ENCODE data around the gene HOXC6.

HOXC6 gene

DNA sequence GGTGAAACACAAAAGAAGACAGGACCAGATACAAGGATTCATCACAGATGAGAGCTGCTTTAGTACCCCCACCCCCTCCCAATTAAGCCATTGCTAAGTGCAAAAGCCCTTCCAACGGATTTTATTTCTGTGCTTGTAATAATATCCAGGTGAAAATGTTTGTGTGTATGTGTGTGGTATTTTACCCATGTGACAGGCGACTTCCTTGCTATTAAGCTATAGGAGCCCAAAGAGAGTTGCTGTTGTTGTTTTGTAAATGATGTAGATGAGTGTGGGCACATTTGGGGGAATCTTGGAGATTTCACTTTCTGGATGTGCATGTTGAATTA lies 22.2 kb downstream of the HOXC6 start:
- TF ChIP-seq, protein P1, sequence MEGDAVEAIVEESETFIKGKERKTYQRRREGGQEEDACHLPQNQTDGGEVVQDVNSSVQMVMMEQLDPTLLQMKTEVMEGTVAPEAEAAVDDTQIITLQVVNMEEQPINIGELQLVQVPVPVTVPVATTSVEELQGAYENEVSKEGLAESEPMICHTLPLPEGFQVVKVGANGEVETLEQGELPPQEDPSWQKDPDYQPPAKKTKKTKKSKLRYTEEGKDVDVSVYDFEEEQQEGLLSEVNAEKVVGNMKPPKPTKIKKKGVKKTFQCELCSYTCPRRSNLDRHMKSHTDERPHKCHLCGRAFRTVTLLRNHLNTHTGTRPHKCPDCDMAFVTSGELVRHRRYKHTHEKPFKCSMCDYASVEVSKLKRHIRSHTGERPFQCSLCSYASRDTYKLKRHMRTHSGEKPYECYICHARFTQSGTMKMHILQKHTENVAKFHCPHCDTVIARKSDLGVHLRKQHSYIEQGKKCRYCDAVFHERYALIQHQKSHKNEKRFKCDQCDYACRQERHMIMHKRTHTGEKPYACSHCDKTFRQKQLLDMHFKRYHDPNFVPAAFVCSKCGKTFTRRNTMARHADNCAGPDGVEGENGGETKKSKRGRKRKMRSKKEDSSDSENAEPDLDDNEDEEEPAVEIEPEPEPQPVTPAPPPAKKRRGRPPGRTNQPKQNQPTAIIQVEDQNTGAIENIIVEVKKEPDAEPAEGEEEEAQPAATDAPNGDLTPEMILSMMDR (IDR thresholded peaks at IDR 0.05; ENCODE audit: low read depth, low read length) = no peak
- DNase-seq (ENCODE audit: extremely low read depth, low read depth) = no peak

DNA sequence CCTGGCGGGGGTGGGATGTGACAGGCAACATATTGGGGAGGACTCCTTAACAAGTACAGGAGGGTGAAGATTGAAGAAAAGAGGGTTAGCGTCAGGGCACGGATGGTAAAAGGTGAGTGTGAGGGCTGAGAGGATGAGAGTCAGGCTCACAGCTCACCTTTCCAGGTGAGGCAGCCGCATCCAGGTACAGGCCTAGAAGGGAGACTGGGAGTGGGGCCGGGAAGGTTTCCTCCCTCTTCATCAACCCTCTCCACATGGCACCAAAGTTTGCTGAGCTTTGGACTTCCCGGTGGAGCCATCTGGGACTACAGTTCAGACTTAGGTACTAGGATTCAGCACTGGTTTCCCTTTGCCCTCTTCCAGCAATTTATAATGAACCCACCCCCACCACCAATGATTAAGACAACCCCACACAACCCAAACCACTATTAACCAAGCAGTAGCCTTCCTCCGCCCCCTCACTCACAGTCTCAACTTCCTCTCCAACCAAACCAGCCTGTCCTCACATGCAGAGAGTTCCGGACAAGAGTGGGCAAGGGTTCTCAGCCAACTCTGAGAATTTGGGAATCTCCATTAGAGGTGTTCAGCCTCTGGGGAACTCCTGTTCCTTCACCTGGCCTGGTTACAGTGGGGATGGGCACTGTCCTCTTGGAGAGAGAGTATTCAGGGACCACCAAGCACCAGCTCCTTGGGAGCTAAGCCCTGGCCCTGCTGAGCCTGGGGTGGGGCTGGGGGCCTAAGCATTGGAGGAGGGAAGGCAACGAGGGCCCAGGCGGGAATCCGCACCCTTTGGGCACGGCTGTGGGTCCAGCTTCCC lies 23.0 kb downstream of the HOXC6 start:
- TF ChIP-seq, protein P1 (IDR thresholded peaks at IDR 0.05; ENCODE audit: low read depth, low read length) = no peak
- DNase-seq (ENCODE audit: extremely low read depth, low read depth) = no peak

DNA sequence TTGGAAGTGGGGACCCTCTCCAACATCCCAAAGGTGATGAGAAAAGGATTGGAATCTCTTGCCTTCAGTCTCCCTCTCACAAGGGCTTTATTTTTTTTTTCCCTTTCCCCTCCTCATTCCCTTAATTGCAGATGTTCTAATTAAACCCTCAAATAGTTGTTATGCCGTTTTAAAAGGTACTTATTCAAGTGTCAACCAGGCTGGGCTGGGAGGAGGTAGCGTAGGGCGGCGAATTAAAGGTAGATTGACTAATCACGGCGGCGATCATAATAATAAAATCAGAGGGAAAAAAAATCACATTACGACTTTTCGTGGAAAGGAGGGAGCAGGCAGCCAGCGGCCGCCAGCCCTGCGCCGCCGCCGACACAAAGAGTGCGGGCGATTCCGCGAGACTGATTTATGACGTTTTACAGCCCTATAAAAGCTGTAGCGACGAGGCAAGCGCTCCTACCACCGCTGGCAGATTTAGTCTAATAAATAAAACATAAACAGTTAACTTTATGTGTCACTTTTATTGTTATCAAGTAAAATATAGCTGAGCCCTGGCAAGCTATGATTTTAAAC lies 23.7 kb downstream of the HOXC6 start:
- TF ChIP-seq, protein P1 (IDR thresholded peaks at IDR 0.05; ENCODE audit: low read depth, low read length) = no peak
- DNase-seq (ENCODE audit: extremely low read depth, low read depth) = no peak

DNA sequence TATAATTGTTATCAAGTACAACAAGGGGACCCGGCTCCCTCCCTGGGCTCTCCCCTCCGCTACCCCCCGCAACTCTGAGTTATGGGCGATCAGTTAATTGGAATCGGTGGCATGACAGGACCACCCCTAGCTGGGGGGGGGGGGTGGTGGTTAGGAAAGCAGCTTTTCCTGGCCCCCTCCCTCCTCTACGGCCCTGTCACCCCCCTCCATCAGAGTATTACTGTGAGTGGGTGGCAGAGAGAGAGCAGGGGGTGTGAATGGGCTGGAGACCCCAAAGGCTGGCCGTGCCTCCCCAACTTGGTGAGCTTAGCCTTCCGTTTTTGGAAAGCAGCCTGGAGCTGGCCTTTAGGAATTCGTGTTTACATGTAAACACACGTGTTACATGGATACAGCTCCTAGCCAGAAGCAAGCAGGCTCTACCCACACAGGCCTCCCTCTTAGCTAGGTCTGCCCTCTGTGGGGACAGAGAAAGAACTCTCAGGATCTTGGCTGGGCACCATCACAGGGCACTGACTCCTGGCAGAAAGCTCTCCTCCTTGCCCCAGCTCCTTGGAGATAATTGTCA lies 24.3 kb downstream of the HOXC6 start:
- TF ChIP-seq, protein P1 (IDR thresholded peaks at IDR 0.05; ENCODE audit: low read depth, low read length) = no peak
- no peak for DNase-seq (ENCODE audit: extremely low read depth, low read depth)

DNA sequence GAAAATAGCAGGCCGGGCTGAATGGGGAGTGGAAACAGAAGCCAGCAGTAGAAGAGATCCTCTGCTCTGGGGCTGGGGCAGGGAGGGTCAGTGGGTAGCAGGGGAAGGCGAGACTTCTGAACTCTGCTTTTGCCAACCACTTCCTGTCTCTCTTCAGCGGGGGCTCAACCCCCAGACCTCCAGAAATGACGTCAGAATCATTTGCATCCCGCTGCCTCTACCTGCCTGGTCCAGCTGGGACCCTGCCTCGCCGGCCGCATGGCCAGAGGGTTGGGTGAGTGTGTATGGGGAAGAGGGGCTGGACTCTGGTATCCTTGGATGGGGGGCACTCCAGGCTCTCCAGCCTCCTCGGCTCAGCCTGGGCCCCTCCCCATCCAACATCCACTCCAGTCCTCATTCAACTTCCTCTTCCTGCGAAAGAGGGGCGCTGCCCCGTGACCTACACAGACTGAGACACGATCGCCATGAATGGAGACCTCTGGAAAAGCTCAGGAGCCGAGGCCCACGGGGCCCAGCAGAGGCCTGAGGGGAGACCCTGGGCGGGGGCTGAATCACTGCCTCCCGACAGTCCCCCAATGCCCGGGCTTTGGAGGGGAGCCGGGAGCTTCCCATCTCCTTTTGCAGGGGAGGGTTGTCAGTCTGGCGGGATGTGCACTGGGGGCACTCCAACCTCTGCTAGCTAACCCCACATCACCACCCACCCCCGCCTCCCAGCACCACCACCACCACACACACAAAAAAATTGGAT lies 24.9 kb downstream of the HOXC6 start:
- no peak for DNase-seq (ENCODE audit: extremely low read depth, low read depth)
- TF ChIP-seq, protein P1 (IDR thresholded peaks at IDR 0.05; ENCODE audit: low read depth, low read length) = no peak

DNA sequence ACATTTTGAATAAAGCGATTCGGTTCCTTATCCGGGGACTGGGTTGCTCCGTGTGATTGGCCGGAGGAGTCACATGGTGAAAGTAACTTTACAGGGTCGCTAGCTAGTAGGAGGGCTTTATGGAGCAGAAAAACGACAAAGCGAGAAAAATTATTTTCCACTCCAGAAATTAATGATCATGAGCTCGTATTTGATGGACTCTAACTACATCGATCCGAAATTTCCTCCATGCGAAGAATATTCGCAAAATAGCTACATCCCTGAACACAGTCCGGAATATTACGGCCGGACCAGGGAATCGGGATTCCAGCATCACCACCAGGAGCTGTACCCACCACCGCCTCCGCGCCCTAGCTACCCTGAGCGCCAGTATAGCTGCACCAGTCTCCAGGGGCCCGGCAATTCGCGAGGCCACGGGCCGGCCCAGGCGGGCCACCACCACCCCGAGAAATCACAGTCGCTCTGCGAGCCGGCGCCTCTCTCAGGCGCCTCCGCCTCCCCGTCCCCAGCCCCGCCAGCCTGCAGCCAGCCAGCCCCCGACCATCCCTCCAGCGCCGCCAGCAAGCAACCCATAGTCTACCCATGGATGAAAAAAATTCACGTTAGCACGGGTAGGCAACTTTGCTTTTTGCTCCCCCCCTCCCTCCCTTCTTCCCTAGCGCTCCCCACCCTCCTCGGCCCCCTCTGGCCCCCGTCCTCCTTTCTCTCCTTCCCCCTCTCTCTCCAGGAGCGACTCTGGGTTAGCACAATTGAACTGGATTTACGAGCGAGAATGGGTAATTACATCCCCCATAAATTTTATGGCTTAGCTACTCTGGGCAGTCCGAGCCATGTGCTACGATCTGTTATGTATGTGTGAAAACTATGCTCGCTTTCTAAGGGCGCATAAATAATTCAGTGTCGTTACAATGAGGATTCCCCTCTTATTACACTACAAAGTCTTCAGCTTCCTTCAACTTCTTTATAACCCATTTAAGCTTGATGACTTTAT lies 25.8 kb downstream of the HOXC6 start, which contains the start of gene HOXC4:
HOXC4 (plus strand) TSS at position 85 of the 991 bp plus-strand sequence; CDS start at position 173, 88 bp downstream.
- TF ChIP-seq, protein P1 (IDR thresholded peaks at IDR 0.05; ENCODE audit: low read depth, low read length) = no peak
- no peak for DNase-seq (ENCODE audit: extremely low read depth, low read depth)

Data from AG09319 (cell line).